HCT116 (cell line): ENCODE data around the gene ZNF236. TPM values are rescaled to one million over a fixed set of nuclear protein-coding genes. Genes with fewer than 3 reads are reported as not detected.

Experiments used
- ATAC-seq: fragments of 200-7000 bp; cut with Tn5 transposase; 2 replicates; pipeline ENCODE4 v1.9.1; 2020; ENCODE audit warnings: mild to moderate bottlenecking, moderate library complexity
- BruUV-seq: library from RNA; stranded (reverse); fragments of 400-500 nt; replicated peaks from 2 replicates; lab custom pipeline; 2021; lab: Mats Ljungman, UMichigan
- CTCF ChIA-PET: fragments of 300-600 bp; sonication (Branson Sonifier 250); formaldehyde crosslinking; loops from one replicate; lab custom pipeline; 2021; ENCODE audit warnings: antibody characterized with exemption; lab: Charles Lee
- POLR2A ChIA-PET: fragments of 300-600, 350-600 bp; sonication (Branson Sonifier 250); formaldehyde crosslinking; loops from one replicate; lab custom pipeline; 2021; ENCODE audit warnings: antibody characterized with exemption; lab: Charles Lee
- RAD21 ChIA-PET, 2 experiments: fragments of 300-600 bp; sonication (Branson Sonifier 250); formaldehyde crosslinking; loops; one replicate each; lab custom pipeline; 2023; ENCODE audit warnings: low total read pairs in 2 of 2; ENCODE audit not compliant: uncharacterized antibody in 2 of 2, unreplicated experiment in 2 of 2, low non-redundant PET in 1 of 2; lab: Charles Lee
- DNase-seq: peaks from one replicate; pipeline ENCODE4 v3.0.0-alpha.2; 2010; ENCODE audit warnings: low read depth, low spot score
- H2AFZ ChIP-seq: fragments of 200-600 bp; shearing (Covaris generic), sonication (generic); 2 replicates; pipeline ENCODE4 v1.6.1; 2017; ENCODE audit warnings: low read depth, mixed run types, mixed read lengths, antibody characterized with exemption, low read length; ENCODE audit not compliant: poor library complexity, severe bottlenecking
- H3K27ac ChIP-seq: 2 replicates; pipeline ENCODE4 v1.5.1; 2012; ENCODE audit warnings: low read depth, low read length
- H3K27me3 ChIP-seq: fragments of 200-600 bp; sonication (generic); 2 replicates; pipeline ENCODE4 v1.6.1; 2016; ENCODE audit warnings: mixed run types, low read length, mixed read lengths; ENCODE audit not compliant: insufficient read depth
- H3K36me3 ChIP-seq, 2 experiments: fragments of 200-500 bp in 1 of 2; fragments of 200-600 bp in 1 of 2; sonication (Bioruptor generic) in 1 of 2; sonication (generic) in 1 of 2; 2 replicates each; pipeline versions ENCODE4 v1.5.1 to v1.6.1; 2014 to 2016; ENCODE audit warnings: low read length in 2 of 2, inconsistent platforms in 1 of 2, mixed read lengths in 1 of 2, mixed run types in 1 of 2; ENCODE audit not compliant: insufficient read depth in 2 of 2, control insufficient read depth in 1 of 2
- H3K4me1 ChIP-seq, 2 experiments: fragments of 200-600 bp in 1 of 2; sonication (generic) in 1 of 2; 2 replicates each; pipeline versions ENCODE4 v1.5.1 to v1.6.1; 2012 to 2017; ENCODE audit warnings: low read length in 2 of 2, inconsistent platforms in 1 of 2, mild to moderate bottlenecking in 1 of 2, mixed read lengths in 1 of 2, mixed run types in 1 of 2, moderate library complexity in 1 of 2; ENCODE audit not compliant: insufficient read depth in 2 of 2, control insufficient read depth in 1 of 2
- H3K4me2 ChIP-seq: fragments of 200-600 bp; sonication (generic); 2 replicates; pipeline ENCODE4 v1.6.1; 2017; ENCODE audit warnings: mixed run types, low read length, mixed read lengths
- H3K4me3 ChIP-seq, 2 experiments: fragments of 200-600 bp in 1 of 2; sonication (generic) in 1 of 2; replicated peaks in 1 of 2; 2 replicates each; pipeline ENCODE4 v1.5.1; 2011 to 2016; ENCODE audit warnings: low read length in 2 of 2, control low read depth in 1 of 2, low read depth in 1 of 2, mild to moderate bottlenecking in 1 of 2, mixed read lengths in 1 of 2, mixed run types in 1 of 2
- H3K79me2 ChIP-seq: fragments of 200-600 bp; sonication (generic); 2 replicates; pipeline ENCODE4 v1.6.1; 2017; ENCODE audit warnings: mild to moderate bottlenecking, mixed run types, low read length, moderate library complexity, mixed read lengths; ENCODE audit not compliant: insufficient read depth
- H3K9ac ChIP-seq: fragments of 200-600 bp; sonication (generic); 2 replicates; pipeline ENCODE4 v1.6.1; 2016; ENCODE audit warnings: low read length, mixed read lengths
- H3K9me2 ChIP-seq: fragments of 200-600 bp; sonication (generic), shearing (Covaris generic); 2 replicates; pipeline ENCODE4 v1.6.1; 2017; ENCODE audit warnings: mixed run types, mild to moderate bottlenecking, moderate library complexity; ENCODE audit not compliant: insufficient read depth
- H3K9me3 ChIP-seq, 2 experiments: fragments of 200-500 bp in 1 of 2; fragments of 200-600 bp in 1 of 2; sonication (Bioruptor generic) in 1 of 2; sonication (generic) in 1 of 2; 2 replicates each; pipeline ENCODE4 v1.6.1; 2014 to 2017; ENCODE audit warnings: low read length in 2 of 2, mixed read lengths in 2 of 2, inconsistent platforms in 1 of 2, low read depth in 1 of 2, mild to moderate bottlenecking in 1 of 2, mixed run types in 1 of 2, moderate library complexity in 1 of 2; ENCODE audit not compliant: control insufficient read depth in 1 of 2, insufficient read depth in 1 of 2
- H4K20me1 ChIP-seq: fragments of 200-600 bp; sonication (generic), shearing (Covaris generic); 2 replicates; pipeline ENCODE4 v1.6.1; 2017; ENCODE audit warnings: mixed run types, mild to moderate bottlenecking, moderate library complexity; ENCODE audit not compliant: insufficient read depth
- CBX3 ChIP-seq: IDR thresholded peaks from 2 replicates; pipeline ENCODE4 v1.6.1; 2012; ENCODE audit warnings: low read depth
- CEBPB ChIP-seq: IDR thresholded peaks from 2 replicates; pipeline ENCODE4 v1.6.1; 2012; ENCODE audit warnings: low read depth
- EGR1 ChIP-seq: IDR thresholded peaks from 2 replicates; pipeline ENCODE4 v1.6.1; 2012; ENCODE audit warnings: low read depth
- ELF1 ChIP-seq: IDR thresholded peaks from 2 replicates; pipeline ENCODE4 v1.6.1; 2012; ENCODE audit warnings: low read depth, borderline replicate concordance
- EZH2 ChIP-seq: fragments of 200-600 bp; sonication (generic); IDR thresholded peaks from 2 replicates; pipeline ENCODE4 v1.6.1; 2017; ENCODE audit warnings: antibody characterized with exemption, mixed run types
- FOSL1 ChIP-seq: IDR thresholded peaks from 2 replicates; pipeline ENCODE4 v1.6.1; 2012; ENCODE audit warnings: low read depth
- POLR2A ChIP-seq: IDR thresholded peaks from 2 replicates; pipeline ENCODE4 v1.7.0; 2011; ENCODE audit warnings: borderline replicate concordance; ENCODE audit not compliant: insufficient read depth, insufficient read length; ENCODE audit errors: extremely low read depth
- RAD21 ChIP-seq: IDR thresholded peaks from 2 replicates; pipeline ENCODE4 v1.6.1; 2012; ENCODE audit warnings: low read depth, mild to moderate bottlenecking
- SIN3A ChIP-seq: IDR thresholded peaks from 2 replicates; pipeline ENCODE4 v1.6.1; 2012; ENCODE audit warnings: low read depth
- SRF ChIP-seq: IDR thresholded peaks from 2 replicates; pipeline ENCODE4 v1.6.1; 2012; ENCODE audit warnings: low read depth
- TCF7L2 ChIP-seq: IDR thresholded peaks from 2 replicates; pipeline ENCODE4 v1.7.0; 2011; ENCODE audit warnings: borderline replicate concordance, inconsistent platforms; ENCODE audit not compliant: insufficient read depth, insufficient read length; ENCODE audit errors: extremely low read depth
- YY1 ChIP-seq: IDR thresholded peaks from 2 replicates; pipeline ENCODE4 v1.6.1; 2011; ENCODE audit warnings: low read length, low read depth, moderate library complexity, mild to moderate bottlenecking; ENCODE audit not compliant: insufficient replicate concordance; ENCODE audit errors: extremely low read depth
- ZFX ChIP-seq: fragments of 450-650 bp; IDR thresholded peaks from 2 replicates; pipeline ENCODE4 v1.6.1; 2017
- intact Hi-C: fragments of 100-400 bp; cut with micrococcal nuclease; formaldehyde crosslinking; loops from 2 replicates; pipeline ENCODE4 v1.10.0; 2022
- total RNA-seq: library from RNA; stranded (reverse); gene quantifications from one replicate; pipeline ENCODE4 v1.2.1, GENCODE V29; 2021; ENCODE audit not compliant: unreplicated experiment
- TF ChIP-seq, protein P1 (sequence below), 3 experiments: fragments of 200-600 bp in 1 of 3; sonication (generic) in 1 of 3; IDR thresholded peaks in 2 of 3; conservative IDR thresholded peaks in 1 of 3; 2 replicates each; pipeline ENCODE4 v1.5.1; 2012 to 2017; ENCODE audit warnings: low read depth in 2 of 3, low read length in 2 of 3, antibody characterized with exemption in 1 of 3, borderline replicate concordance in 1 of 3, control low read depth in 1 of 3, mild to moderate bottlenecking in 1 of 3, mixed read lengths in 1 of 3, mixed run types in 1 of 3, moderate library complexity in 1 of 3; ENCODE audit not compliant: insufficient read depth in 1 of 3
- TF ChIP-seq, protein P2 (sequence below): IDR thresholded peaks from 2 replicates; pipeline ENCODE4 v1.6.1; 2012
- TF ChIP-seq, protein P3 (sequence below): IDR thresholded peaks from 2 replicates; pipeline ENCODE4 v1.6.1; 2011; ENCODE audit warnings: mild to moderate bottlenecking, low read length, moderate library complexity; ENCODE audit not compliant: insufficient replicate concordance; ENCODE audit errors: extremely low read depth
- TF ChIP-seq, protein P4 (sequence below): IDR thresholded peaks from 2 replicates; pipeline ENCODE4 v1.6.1; 2012; ENCODE audit warnings: low read depth

ZNF236 gene
- total RNA-seq, 1 experiment from 2014 or later, result 15.0 TPM

GRCh38 chr18:76885001-76885400, 62.6 kb downstream of the ZNF236 start:
- Histone ChIP-seq H2AFZ (no peak overlapping the region), H3K4me3 (no peak overlapping the region), H3K9me3 (no peaks in the 10 kb centered on the region), H4K20me1 (no peaks in the 10 kb centered on the region), H3K9ac (no peak overlapping the region), H3K27me3 (no peaks in the 10 kb centered on the region), H3K36me3 (peaks cover 0 to 5% of the 10 kb centered on the region in 2 experiments; a peak in 1 of 4 replicates), H3K79me2 (no peaks in the 10 kb centered on the region), H3K9me2 (no peaks in the 10 kb centered on the region), H3K4me2 (no peak overlapping the region), H3K4me1 (no peaks in the 10 kb centered on the region), H3K27ac (no peak overlapping the region)
- ChIA-PET RAD21 (interaction anchor here in 1 of 2 experiments (0.7 kb wide), 1 partner anchor 72 kb away, joined by 3 read pairs; no protein-coding TSS in a partner anchor), CTCF (no interaction called here), POLR2A (no interaction called here)
- TF ChIP-seq, protein P1, sequence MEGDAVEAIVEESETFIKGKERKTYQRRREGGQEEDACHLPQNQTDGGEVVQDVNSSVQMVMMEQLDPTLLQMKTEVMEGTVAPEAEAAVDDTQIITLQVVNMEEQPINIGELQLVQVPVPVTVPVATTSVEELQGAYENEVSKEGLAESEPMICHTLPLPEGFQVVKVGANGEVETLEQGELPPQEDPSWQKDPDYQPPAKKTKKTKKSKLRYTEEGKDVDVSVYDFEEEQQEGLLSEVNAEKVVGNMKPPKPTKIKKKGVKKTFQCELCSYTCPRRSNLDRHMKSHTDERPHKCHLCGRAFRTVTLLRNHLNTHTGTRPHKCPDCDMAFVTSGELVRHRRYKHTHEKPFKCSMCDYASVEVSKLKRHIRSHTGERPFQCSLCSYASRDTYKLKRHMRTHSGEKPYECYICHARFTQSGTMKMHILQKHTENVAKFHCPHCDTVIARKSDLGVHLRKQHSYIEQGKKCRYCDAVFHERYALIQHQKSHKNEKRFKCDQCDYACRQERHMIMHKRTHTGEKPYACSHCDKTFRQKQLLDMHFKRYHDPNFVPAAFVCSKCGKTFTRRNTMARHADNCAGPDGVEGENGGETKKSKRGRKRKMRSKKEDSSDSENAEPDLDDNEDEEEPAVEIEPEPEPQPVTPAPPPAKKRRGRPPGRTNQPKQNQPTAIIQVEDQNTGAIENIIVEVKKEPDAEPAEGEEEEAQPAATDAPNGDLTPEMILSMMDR (IDR thresholded peaks at IDR 0.05 in 2 of 3, conservative IDR thresholded peaks at IDR 0.05 in 1 of 3; ENCODE audit: borderline replicate concordance in 1 of 3, insufficient read depth in 1 of 3, low read depth in 2 of 3, low read length in 2 of 3), result no peak
- TF ChIP-seq RAD21 (no peak), ZFX (no peak), SRF (no peak), EZH2 (no peak), ELF1 (no peak), FOSL1 (no peak), EGR1 (no peak), SIN3A (no peak), POLR2A (no peak), TCF7L2 (no peak), CBX3 (no peak), YY1 (no peak), CEBPB (no peak)
- TF ChIP-seq, protein P2, sequence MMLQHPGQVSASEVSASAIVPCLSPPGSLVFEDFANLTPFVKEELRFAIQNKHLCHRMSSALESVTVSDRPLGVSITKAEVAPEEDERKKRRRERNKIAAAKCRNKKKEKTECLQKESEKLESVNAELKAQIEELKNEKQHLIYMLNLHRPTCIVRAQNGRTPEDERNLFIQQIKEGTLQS, result no peak
- TF ChIP-seq, protein P3, sequence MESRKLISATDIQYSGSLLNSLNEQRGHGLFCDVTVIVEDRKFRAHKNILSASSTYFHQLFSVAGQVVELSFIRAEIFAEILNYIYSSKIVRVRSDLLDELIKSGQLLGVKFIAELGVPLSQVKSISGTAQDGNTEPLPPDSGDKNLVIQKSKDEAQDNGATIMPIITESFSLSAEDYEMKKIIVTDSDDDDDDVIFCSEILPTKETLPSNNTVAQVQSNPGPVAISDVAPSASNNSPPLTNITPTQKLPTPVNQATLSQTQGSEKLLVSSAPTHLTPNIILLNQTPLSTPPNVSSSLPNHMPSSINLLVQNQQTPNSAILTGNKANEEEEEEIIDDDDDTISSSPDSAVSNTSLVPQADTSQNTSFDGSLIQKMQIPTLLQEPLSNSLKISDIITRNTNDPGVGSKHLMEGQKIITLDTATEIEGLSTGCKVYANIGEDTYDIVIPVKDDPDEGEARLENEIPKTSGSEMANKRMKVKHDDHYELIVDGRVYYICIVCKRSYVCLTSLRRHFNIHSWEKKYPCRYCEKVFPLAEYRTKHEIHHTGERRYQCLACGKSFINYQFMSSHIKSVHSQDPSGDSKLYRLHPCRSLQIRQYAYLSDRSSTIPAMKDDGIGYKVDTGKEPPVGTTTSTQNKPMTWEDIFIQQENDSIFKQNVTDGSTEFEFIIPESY, result no peak
- TF ChIP-seq, protein P4, sequence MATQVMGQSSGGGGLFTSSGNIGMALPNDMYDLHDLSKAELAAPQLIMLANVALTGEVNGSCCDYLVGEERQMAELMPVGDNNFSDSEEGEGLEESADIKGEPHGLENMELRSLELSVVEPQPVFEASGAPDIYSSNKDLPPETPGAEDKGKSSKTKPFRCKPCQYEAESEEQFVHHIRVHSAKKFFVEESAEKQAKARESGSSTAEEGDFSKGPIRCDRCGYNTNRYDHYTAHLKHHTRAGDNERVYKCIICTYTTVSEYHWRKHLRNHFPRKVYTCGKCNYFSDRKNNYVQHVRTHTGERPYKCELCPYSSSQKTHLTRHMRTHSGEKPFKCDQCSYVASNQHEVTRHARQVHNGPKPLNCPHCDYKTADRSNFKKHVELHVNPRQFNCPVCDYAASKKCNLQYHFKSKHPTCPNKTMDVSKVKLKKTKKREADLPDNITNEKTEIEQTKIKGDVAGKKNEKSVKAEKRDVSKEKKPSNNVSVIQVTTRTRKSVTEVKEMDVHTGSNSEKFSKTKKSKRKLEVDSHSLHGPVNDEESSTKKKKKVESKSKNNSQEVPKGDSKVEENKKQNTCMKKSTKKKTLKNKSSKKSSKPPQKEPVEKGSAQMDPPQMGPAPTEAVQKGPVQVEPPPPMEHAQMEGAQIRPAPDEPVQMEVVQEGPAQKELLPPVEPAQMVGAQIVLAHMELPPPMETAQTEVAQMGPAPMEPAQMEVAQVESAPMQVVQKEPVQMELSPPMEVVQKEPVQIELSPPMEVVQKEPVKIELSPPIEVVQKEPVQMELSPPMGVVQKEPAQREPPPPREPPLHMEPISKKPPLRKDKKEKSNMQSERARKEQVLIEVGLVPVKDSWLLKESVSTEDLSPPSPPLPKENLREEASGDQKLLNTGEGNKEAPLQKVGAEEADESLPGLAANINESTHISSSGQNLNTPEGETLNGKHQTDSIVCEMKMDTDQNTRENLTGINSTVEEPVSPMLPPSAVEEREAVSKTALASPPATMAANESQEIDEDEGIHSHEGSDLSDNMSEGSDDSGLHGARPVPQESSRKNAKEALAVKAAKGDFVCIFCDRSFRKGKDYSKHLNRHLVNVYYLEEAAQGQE, result no peak
- intact Hi-C loops, result no loop called here
- no TSS peak for BruUV-seq
- DNase-seq, result no peak
- no peak for ATAC-seq
